ENCODE measurements around the gene STAP1. TPM values are rescaled to one million over a fixed set of nuclear protein-coding genes. Genes with fewer than 3 reads are reported as not detected.
"Not testable (repeated sequence)": the region's sequence is repeated elsewhere in the genome, so short reads cannot be mapped to it uniquely, and the experiment has no call there.

STAP1 gene
- total RNA-seq = not detected in 2 replicates
- polyA plus RNA-seq (2012) = not detected

GRCh38 chr4:67558493-67558892 is at the start of gene STAP1:
Gene STAP1, plus strand, starts transcription at chr4:67558727. Its CDS starts 83 bp downstream, at chr4:67558810.
- DNase-seq (ENCODE audit: low read depth) = no peak

GRCh38 chr4:67512501-67512900 is 46.0 kb upstream of the STAP1 start:
- DNase-seq (ENCODE audit: low read depth) = no peak

GRCh38 chr4:67520141-67520540 is 38.4 kb upstream of the STAP1 start:
- no peak for DNase-seq (ENCODE audit: low read depth)

GRCh38 chr4:67521506-67521905 is 37.0 kb upstream of the STAP1 start:
- no peak for DNase-seq (ENCODE audit: low read depth)

- DNase-seq (ENCODE audit: low read depth) = no peak
These were observed 36.3 kb upstream of the STAP1 start for GRCh38 chr4:67522230-67522629.

GRCh38 chr4:67522851-67523671 is 35.5 kb upstream of the STAP1 start:
- DNase-seq (ENCODE audit: low read depth) = no peak

GRCh38 chr4:67524140-67524539 is 34.4 kb upstream of the STAP1 start:
- not testable (repeated sequence) for DNase-seq (ENCODE audit: low read depth)

GRCh38 chr4:67531379-67531962 is 27.1 kb upstream of the STAP1 start:
- peak; percentile 30 for DNase-seq (ENCODE audit: low read depth)

GRCh38 chr4:67532397-67532796 is 26.1 kb upstream of the STAP1 start:
- not testable (repeated sequence) for DNase-seq (ENCODE audit: low read depth)

- no peak for DNase-seq (ENCODE audit: low read depth)
These were observed 25.4 kb upstream of the STAP1 start for GRCh38 chr4:67533112-67533511.

- no peak for DNase-seq (ENCODE audit: low read depth)
These were observed 23.2 kb upstream of the STAP1 start for GRCh38 chr4:67535280-67535840.

GRCh38 chr4:67539830-67540229 is 18.7 kb upstream of the STAP1 start:
- DNase-seq (ENCODE audit: low read depth) = no peak

GRCh38 chr4:67542076-67542475 is 16.5 kb upstream of the STAP1 start:
- no peak for DNase-seq (ENCODE audit: low read depth)

- DNase-seq (ENCODE audit: low read depth) = peak; percentile 99
These were observed 13.1 kb upstream of the STAP1 start, which contains the start of gene CENPC for GRCh38 chr4:67545199-67546003. Gene CENPC, minus strand, starts transcription at chr4:67545503. Its CDS starts 148 bp downstream, at chr4:67545355.

- DNase-seq (ENCODE audit: low read depth) = no peak
These were observed 12.5 kb upstream of the STAP1 start for GRCh38 chr4:67546004-67546356.

GRCh38 chr4:67546971-67547370 is 11.6 kb upstream of the STAP1 start:
- DNase-seq (ENCODE audit: low read depth) = no peak

GRCh38 chr4:67549123-67549522 is 9.4 kb upstream of the STAP1 start:
- DNase-seq (ENCODE audit: low read depth) = no peak

GRCh38 chr4:67550451-67550850 is 8.1 kb upstream of the STAP1 start:
- no peak for DNase-seq (ENCODE audit: low read depth)

- DNase-seq (ENCODE audit: low read depth) = no peak
These were observed 7.7 kb upstream of the STAP1 start for GRCh38 chr4:67550857-67551256.

GRCh38 chr4:67552146-67552792 is 6.3 kb upstream of the STAP1 start:
- not testable (repeated sequence) for DNase-seq (ENCODE audit: low read depth)

GRCh38 chr4:67554096-67554495 is 4.4 kb upstream of the STAP1 start:
- DNase-seq (ENCODE audit: low read depth) = no peak

Data from myocyte (in vitro differentiated cells).